WERI-Rb-1 (cell line): ENCODE data around the gene G6PD.

ENCODE experiments used
- DNase-seq: peaks from one replicate; pipeline ENCODE4 v3.0.0-alpha.2; 2020
- H3K27ac ChIP-seq: fragments of 250-450 bp; sonication (Bioruptor Pico); 2 replicates; pipeline ENCODE4 v1.5.1; 2020; ENCODE audit warnings: mild to moderate bottlenecking, moderate library complexity
- H3K27me3 ChIP-seq: fragments of 250-450 bp; sonication (Bioruptor Pico); 2 replicates; pipeline ENCODE4 v1.5.1; 2021; ENCODE audit warnings: mild to moderate bottlenecking, low read depth, moderate library complexity; ENCODE audit not compliant: insufficient read depth, severe bottlenecking
- H3K36me3 ChIP-seq: fragments of 250-450 bp; sonication (Bioruptor Pico); 2 replicates; pipeline ENCODE4 v1.5.1; 2020; ENCODE audit warnings: mild to moderate bottlenecking, moderate library complexity
- H3K4me3 ChIP-seq: 2 replicates; pipeline ENCODE4 v1.5.1; 2011; ENCODE audit warnings: low read depth, mild to moderate bottlenecking, control low read depth, low read length
- H3K9me3 ChIP-seq: fragments of 250-450 bp; sonication (Bioruptor Pico); 2 replicates; pipeline ENCODE4 v1.5.1; 2021; ENCODE audit warnings: mild to moderate bottlenecking, moderate library complexity; ENCODE audit not compliant: severe bottlenecking
- TF ChIP-seq, protein P1 (sequence below): IDR thresholded peaks from 2 replicates; pipeline ENCODE4 v1.5.1; 2011; ENCODE audit warnings: low read depth, mild to moderate bottlenecking, control low read depth, inconsistent platforms, low read length

G6PD gene

DNA sequence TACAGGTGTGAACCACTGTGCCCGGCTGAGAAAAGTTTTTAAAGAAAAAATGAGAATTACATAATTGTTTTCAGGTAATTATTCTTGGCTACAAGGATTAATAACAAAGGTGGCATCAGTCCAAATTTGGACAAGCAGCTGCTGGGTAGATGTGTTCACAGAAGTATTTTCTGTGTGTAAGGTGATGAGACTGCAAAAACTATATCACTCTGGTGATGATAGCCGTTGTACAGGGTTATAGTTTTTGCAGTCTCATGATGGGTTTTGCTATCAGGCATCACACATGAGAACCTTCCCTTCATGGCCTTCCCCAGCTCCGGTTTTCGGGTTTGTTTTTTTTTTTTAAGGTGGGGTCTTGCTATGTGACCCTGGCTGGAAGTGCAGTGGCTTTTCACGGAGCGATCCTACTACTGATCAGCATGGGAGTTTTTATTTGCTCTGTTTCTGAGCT lies 51.1 kb downstream of the G6PD start:
- Histone ChIP-seq H3K27me3 (peaks cover 5% of the 10 kb centered on the region), H3K4me3 (no peak overlapping the region), H3K36me3 (no peaks in the 10 kb centered on the region), H3K27ac (no peak overlapping the region), H3K9me3 (peaks cover 5% of the 10 kb centered on the region)
- TF ChIP-seq, protein P1, sequence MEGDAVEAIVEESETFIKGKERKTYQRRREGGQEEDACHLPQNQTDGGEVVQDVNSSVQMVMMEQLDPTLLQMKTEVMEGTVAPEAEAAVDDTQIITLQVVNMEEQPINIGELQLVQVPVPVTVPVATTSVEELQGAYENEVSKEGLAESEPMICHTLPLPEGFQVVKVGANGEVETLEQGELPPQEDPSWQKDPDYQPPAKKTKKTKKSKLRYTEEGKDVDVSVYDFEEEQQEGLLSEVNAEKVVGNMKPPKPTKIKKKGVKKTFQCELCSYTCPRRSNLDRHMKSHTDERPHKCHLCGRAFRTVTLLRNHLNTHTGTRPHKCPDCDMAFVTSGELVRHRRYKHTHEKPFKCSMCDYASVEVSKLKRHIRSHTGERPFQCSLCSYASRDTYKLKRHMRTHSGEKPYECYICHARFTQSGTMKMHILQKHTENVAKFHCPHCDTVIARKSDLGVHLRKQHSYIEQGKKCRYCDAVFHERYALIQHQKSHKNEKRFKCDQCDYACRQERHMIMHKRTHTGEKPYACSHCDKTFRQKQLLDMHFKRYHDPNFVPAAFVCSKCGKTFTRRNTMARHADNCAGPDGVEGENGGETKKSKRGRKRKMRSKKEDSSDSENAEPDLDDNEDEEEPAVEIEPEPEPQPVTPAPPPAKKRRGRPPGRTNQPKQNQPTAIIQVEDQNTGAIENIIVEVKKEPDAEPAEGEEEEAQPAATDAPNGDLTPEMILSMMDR, result no peak
- no peak for DNase-seq

DNA sequence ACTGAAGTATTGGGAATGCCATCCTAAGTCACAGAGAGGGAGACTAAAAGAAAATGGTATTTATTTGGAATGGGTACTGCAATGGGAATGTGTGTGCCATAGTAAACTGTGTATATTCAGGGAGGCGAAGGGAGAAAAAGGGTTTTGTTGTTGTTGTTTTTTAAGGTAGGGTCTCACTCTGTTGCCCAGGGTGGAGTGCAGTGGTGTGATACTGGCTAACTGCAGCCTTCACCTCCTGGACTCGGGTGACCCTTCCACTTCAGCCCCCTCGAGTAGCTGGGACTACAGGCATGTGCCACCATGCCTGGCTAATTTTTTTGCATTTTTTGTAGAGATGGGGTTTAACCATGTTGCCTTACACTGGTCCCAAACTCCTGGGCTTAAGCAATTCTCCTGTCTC lies 51.9 kb downstream of the G6PD start:
- Histone ChIP-seq H3K36me3 (no peaks in the 10 kb centered on the region), H3K27me3 (peaks cover 4% of the 10 kb centered on the region), H3K4me3 (no peak overlapping the region), H3K9me3 (peaks cover 5% of the 10 kb centered on the region), H3K27ac (no peak overlapping the region)
- TF ChIP-seq, protein P1, result no peak
- no peak for DNase-seq

DNA sequence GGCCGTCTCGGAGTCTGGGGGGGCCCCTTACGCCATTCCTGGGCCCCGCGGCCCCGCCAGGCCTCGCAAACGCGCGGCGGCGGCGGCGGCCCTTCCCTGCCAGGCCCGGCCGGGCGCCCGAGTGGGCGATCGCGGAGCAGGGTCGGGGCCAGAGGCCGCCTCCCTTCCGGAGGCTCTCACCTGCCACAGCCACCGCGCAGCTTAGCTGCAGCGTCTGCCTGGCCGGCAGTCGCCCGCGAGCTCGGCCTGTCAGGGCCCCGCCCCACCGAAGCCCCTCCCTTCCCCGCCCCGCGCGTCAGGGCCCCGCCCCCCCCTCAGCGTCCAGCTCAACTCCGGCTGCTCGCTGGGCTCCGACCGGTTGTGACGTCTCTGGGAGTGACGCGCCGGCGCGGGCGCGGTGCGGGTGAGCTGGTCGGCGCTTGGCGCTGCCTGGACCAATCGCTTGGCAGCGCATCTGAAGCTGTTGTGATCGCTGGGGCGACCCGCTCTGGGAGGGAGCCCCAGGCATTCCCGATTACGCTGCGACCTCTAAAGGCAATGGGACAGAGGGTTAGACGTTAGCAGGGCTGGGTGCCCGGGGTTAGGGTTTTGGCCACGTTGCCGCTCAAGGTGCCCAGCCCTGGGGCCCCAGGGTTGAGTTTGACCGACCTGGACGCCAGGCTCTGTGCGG lies 56.1 kb downstream of the G6PD start, which contains the start of gene SLC10A3:
TSS of gene SLC10A3 (minus strand) at position 216 of the 670 bp plus-strand sequence. CDS start 1,689 bp downstream, outside the sequence.
- Histone ChIP-seq H3K27ac (peak within 1 kb of the TSS; percentile 90), H3K4me3 (peak within 1 kb of the TSS; percentile 77), H3K9me3 (peaks cover 5% of the 10 kb centered on the region), H3K36me3 (peaks cover 8% of the 10 kb centered on the region), H3K27me3 (peaks cover 7% of the 10 kb centered on the region)
- peak; percentile 98 for DNase-seq
- TF ChIP-seq, protein P1, result 0 out of 2 replicates have a peak, but pooled peaks have one; percentile 30

DNA sequence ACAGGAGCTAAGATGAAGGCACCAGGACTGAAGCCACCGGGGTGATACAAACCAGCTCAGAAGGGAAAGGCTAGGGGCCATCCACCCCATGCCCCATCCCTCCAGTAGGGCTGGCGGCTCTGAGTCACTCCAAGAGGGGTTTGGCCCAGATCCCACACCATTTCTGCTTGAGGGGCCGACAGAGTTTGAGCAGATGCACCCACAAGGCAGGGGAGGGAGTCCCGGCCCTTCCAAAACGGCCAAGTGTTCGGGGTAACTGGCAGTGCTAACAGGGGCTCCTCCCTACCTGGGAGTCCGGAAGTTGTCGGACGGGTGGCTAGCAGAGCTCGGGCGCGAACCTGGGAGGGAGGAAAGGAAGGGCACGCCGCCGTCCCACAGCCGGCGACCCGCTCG lies 56.6 kb downstream of the G6PD start:
- Histone ChIP-seq H3K9me3 (peaks cover 5% of the 10 kb centered on the region), H3K36me3 (peaks cover 11% of the 10 kb centered on the region), H3K27ac (peak overlapping the region; percentile 77), H3K27me3 (peaks cover 7% of the 10 kb centered on the region), H3K4me3 (peak overlapping the region; percentile 56)
- DNase-seq, result no peak
- TF ChIP-seq, protein P1, result no peak

- Histone ChIP-seq H3K36me3 (peaks cover 20% of the 10 kb centered on the region), H3K9me3 (peaks cover 5% of the 10 kb centered on the region), H3K27me3 (peaks cover 7% of the 10 kb centered on the region), H3K27ac (no peak overlapping the region), H3K4me3 (no peak overlapping the region)
- DNase-seq, result no peak
- TF ChIP-seq, protein P1, result no peak
Observed at GRCh38 chrX:154489182-154489581, 57.5 kb downstream of the G6PD start.
